ENCODE measurements around the gene MXI1.

DNA sequence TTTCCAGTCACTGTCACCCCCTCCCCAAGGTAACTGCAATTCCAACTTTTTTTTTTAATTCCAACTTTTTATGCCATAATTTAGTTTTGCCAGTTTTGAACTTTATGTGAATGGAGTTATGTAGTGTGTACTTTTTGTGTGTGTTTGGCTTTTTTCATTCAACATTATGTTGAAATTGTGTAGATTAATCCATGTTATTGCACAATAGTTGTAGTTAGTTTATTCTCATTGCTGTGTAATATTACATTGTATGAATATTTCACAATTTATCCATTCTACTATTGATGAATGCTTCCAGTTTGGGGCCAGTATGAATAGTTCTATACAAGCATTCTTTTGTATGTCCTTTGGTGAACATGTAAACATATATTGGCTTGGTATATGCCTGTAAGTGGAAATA lies 32.5 kb downstream of the MXI1 start:
- TF ChIP-seq CTCF (IDR thresholded peaks at IDR 0.05; ENCODE audit: insufficient read depth, low read depth, low read length) = no peak
- TF ChIP-seq EZH2 (IDR thresholded peaks at IDR 0.05; ENCODE audit: insufficient read depth, low read length) = no peak
